ENCODE results near the gene ZBTB25. TPM values are rescaled to one million over a fixed set of nuclear protein-coding genes. Genes with fewer than 3 reads are reported as not detected.

ZBTB25 gene
- total and polyA plus RNA-seq, 4 experiments from 2014 or later: 34.0 to 87.5 (median 60.4) TPM

- Histone ChIP-seq H3K9me3 (ENCODE audit: control insufficient read depth in 1 of 2, low read length in 2 of 2) (no peaks in the 10 kb centered on the region), H3K4me1 (ENCODE audit: insufficient read depth, low read length) (peaks cover 60% of the 10 kb centered on the region), H3K36me3 (ENCODE audit: insufficient read depth, low read length) (peaks cover 5% of the 10 kb centered on the region), H3K27me3 (ENCODE audit: insufficient read depth, low read length) (no peaks in the 10 kb centered on the region), H3K27ac (ENCODE audit: low read depth, low read length) (peak overlapping the region; percentile 100), H3K4me3 (ENCODE audit: low read length in 2 of 2) (peak overlapping the region; percentile 78 to 87)
- peak overlapping the region; percentile 86 to 100 (median 92) for H3K4me3 Mint-ChIP-seq
- DNase-seq: peak in 1 of 5 donors; percentile 18
- H3K4me1 Mint-ChIP-seq: peaks cover 48 to 82% (median 55%) of the 10 kb centered on the region in 4 donors
- H3K27ac Mint-ChIP-seq: peak overlapping the region; percentile 94 to 100 (median 99)
- CTCF ChIA-PET (ENCODE audit: partially characterized antibody): interaction anchor here (6.0 kb wide), 1 partner anchor 12 kb away, joined by 69 read pairs; no protein-coding TSS in a partner anchor
- H3K36me3 Mint-ChIP-seq: peaks cover 0 to 31% of the 10 kb centered on the region in 2 donors
- H3K9me3 Mint-ChIP-seq: peaks cover 0 to 3% (median 0%) of the 10 kb centered on the region in 8 donors
- H3K27me3 Mint-ChIP-seq: peaks cover 0 to 2% of the 10 kb centered on the region in 2 donors
- POLR2A ChIA-PET (ENCODE audit: partially characterized antibody): interaction anchor here (2.9 to 12.6 kb wide), 3 partner anchors 8 to 35 kb away, joined by 13 to 318 read pairs (median 75); partner anchors contain the start of gene HSPA2
- intact Hi-C loops (cut with micrococcal nuclease): no loop called here
Observed at GRCh38 chr14:64506721-64507120, 3.1 kb upstream of the ZBTB25 start.

- no peaks in the 10 kb centered on the region for H3K36me3 ChIP-seq (ENCODE audit: insufficient read depth, low read length)
- peaks cover 59% of the 10 kb centered on the region for H3K4me1 ChIP-seq (ENCODE audit: insufficient read depth, low read length)
- POLR2A ChIA-PET (ENCODE audit: partially characterized antibody): interaction anchor here (0.9 to 12.6 kb wide), 28 partner anchors 8 to 907 kb away, joined by 3 to 318 read pairs (median 4); partner anchors contain the start of genes AKAP5, HSPA2, MTHFD1 and SPTB
- Mint-ChIP-seq H3K27ac (peak overlapping the region; percentile 99 to 100 (median 100)), H3K36me3 (peaks cover 0 to 30% of the 10 kb centered on the region in 2 donors), H3K9me3 (peaks cover 0 to 3% (median 0%) of the 10 kb centered on the region in 8 donors), H3K4me3 (peak overlapping the region; percentile 92 to 100 (median 98)), H3K4me1 (peaks cover 35 to 82% (median 43%) of the 10 kb centered on the region in 4 donors), H3K27me3 (peaks cover 0 to 2% of the 10 kb centered on the region in 2 donors)
- H3K27ac ChIP-seq (ENCODE audit: low read depth, low read length): peak overlapping the region; percentile 100
- intact Hi-C loops (cut with micrococcal nuclease): loop anchor here (1.0 kb wide), 3 partner anchors 35 to 409 kb away; partner anchors contain the start of genes CHURC1, HSPA2 and MTHFD1
- no peaks in the 10 kb centered on the region for H3K27me3 ChIP-seq (ENCODE audit: insufficient read depth, low read length)
- H3K4me3 ChIP-seq (ENCODE audit: low read length in 2 of 2): peak overlapping the region; percentile 78 to 87
- no peaks in the 10 kb centered on the region for H3K9me3 ChIP-seq (ENCODE audit: control insufficient read depth in 1 of 2, low read length in 2 of 2)
- CTCF ChIA-PET (ENCODE audit: partially characterized antibody): interaction anchor here (1.0 to 5.3 kb wide), 4 partner anchors 16 to 75 kb away, joined by 3 to 28 read pairs (median 6); no protein-coding TSS in a partner anchor
- DNase-seq: peak; percentile 85 to 91 (median 87)
Observed at GRCh38 chr14:64504897-64505794, 1.5 kb upstream of the ZBTB25 start.

GRCh38 chr14:64504310-64504896 lies 765 bp upstream of the ZBTB25 start, which contains the start of gene ZBTB1:
Gene ZBTB1, plus strand, starts transcription at chr14:64504770. Its CDS starts 16,735 bp downstream, at chr14:64521505.
- Histone ChIP-seq H3K27me3 (ENCODE audit: insufficient read depth, low read length) (no peaks in the 10 kb centered on the region), H3K36me3 (ENCODE audit: insufficient read depth, low read length) (no peaks in the 10 kb centered on the region), H3K4me3 (ENCODE audit: low read length in 2 of 2) (peak within 1 kb of the TSS; percentile 78 to 87), H3K4me1 (ENCODE audit: insufficient read depth, low read length) (peaks cover 59% of the 10 kb centered on the region), H3K27ac (ENCODE audit: low read depth, low read length) (peak within 1 kb of the TSS; percentile 100), H3K9me3 (ENCODE audit: control insufficient read depth in 1 of 2, low read length in 2 of 2) (no peaks in the 10 kb centered on the region)
- Mint-ChIP-seq H3K4me3 (peak within 1 kb of the TSS; percentile 95 to 100 (median 98)), H3K27ac (peak within 1 kb of the TSS; percentile 99 to 100 (median 100)), H3K4me1 (peaks cover 39 to 84% (median 45%) of the 10 kb centered on the region in 4 donors), H3K27me3 (peaks cover 0 to 2% of the 10 kb centered on the region in 2 donors), H3K36me3 (peaks cover 0 to 37% of the 10 kb centered on the region in 2 donors), H3K9me3 (peaks cover 0 to 3% (median 0%) of the 10 kb centered on the region in 8 donors)
- CTCF ChIA-PET (ENCODE audit: partially characterized antibody): interaction anchor here (1.0 to 5.3 kb wide), 3 partner anchors 19 to 74 kb away, joined by 3 to 28 read pairs (median 8); no protein-coding TSS in a partner anchor
- POLR2A ChIA-PET (ENCODE audit: partially characterized antibody): interaction anchor here (0.9 to 12.6 kb wide), 29 partner anchors 9 to 907 kb away, joined by 3 to 318 read pairs (median 4); partner anchors contain the start of genes AKAP5, HSPA2, MTHFD1 and SPTB
- peak; percentile 86 to 92 (median 89) for DNase-seq
- intact Hi-C loops (cut with micrococcal nuclease): loop anchor here (1.0 kb wide), 1 partner anchor 410 kb away; the partner anchor contains the start of gene CHURC1

GRCh38 chr14:64502887-64503433 lies 678 bp downstream of the ZBTB25 start:
- Mint-ChIP-seq H3K36me3 (peaks cover 1 to 43% of the 10 kb centered on the region in 2 donors), H3K9me3 (peaks cover 0 to 3% (median 0%) of the 10 kb centered on the region in 8 donors), H3K4me3 (peak overlapping the region; percentile 94 to 100 (median 98)), H3K27me3 (peaks cover 0 to 2% of the 10 kb centered on the region in 2 donors), H3K4me1 (peaks cover 29 to 79% (median 37%) of the 10 kb centered on the region in 4 donors), H3K27ac (peak overlapping the region; percentile 94 to 100 (median 99))
- peak in 2 of 5 donors; percentile 55 to 62 for DNase-seq
- Histone ChIP-seq H3K27me3 (ENCODE audit: insufficient read depth, low read length) (no peaks in the 10 kb centered on the region), H3K27ac (ENCODE audit: low read depth, low read length) (peak overlapping the region; percentile 100), H3K4me3 (ENCODE audit: low read length in 2 of 2) (peak overlapping the region; percentile 47 to 77), H3K4me1 (ENCODE audit: insufficient read depth, low read length) (peaks cover 55% of the 10 kb centered on the region), H3K36me3 (ENCODE audit: insufficient read depth, low read length) (peaks cover 2% of the 10 kb centered on the region), H3K9me3 (ENCODE audit: control insufficient read depth in 1 of 2, low read length in 2 of 2) (no peaks in the 10 kb centered on the region)
- ChIA-PET POLR2A (ENCODE audit: partially characterized antibody) (interaction anchor here (0.6 to 12.6 kb wide), 19 partner anchors 8 to 909 kb away, joined by 3 to 318 read pairs (median 4); partner anchors contain the start of genes AKAP5, HSPA2 and MTHFD1), CTCF (ENCODE audit: partially characterized antibody) (interaction anchor here (1.1 to 5.3 kb wide), 9 partner anchors 7 to 75 kb away, joined by 4 to 28 read pairs (median 8); no protein-coding TSS in a partner anchor)
- intact Hi-C loops (cut with micrococcal nuclease): loop anchor here (1.0 to 2.0 kb wide), 5 partner anchors 8 to 650 kb away; partner anchors contain the start of gene SYNE2

GRCh38 chr14:64502456-64502855 lies 1.2 kb downstream of the ZBTB25 start:
- peak; percentile 28 to 63 (median 32) for DNase-seq
- Mint-ChIP-seq H3K27ac (peak overlapping the region; percentile 94 to 100 (median 99)), H3K4me1 (peaks cover 27 to 79% (median 36%) of the 10 kb centered on the region in 4 donors), H3K9me3 (peaks cover 0 to 3% (median 0%) of the 10 kb centered on the region in 8 donors), H3K4me3 (peak overlapping the region; percentile 94 to 100 (median 98)), H3K27me3 (peaks cover 0 to 2% of the 10 kb centered on the region in 2 donors), H3K36me3 (peaks cover 6 to 47% of the 10 kb centered on the region in 2 donors)
- intact Hi-C loops (cut with micrococcal nuclease): loop anchor here (2.0 kb wide), 4 partner anchors 24 to 650 kb away; partner anchors contain the start of gene SYNE2
- peak overlapping the region; percentile 47 to 77 for H3K4me3 ChIP-seq (ENCODE audit: low read length in 2 of 2)
- H3K36me3 ChIP-seq (ENCODE audit: insufficient read depth, low read length): peaks cover 7% of the 10 kb centered on the region
- peak overlapping the region; percentile 100 for H3K27ac ChIP-seq (ENCODE audit: low read depth, low read length)
- H3K27me3 ChIP-seq (ENCODE audit: insufficient read depth, low read length): no peaks in the 10 kb centered on the region
- no peaks in the 10 kb centered on the region for H3K9me3 ChIP-seq (ENCODE audit: control insufficient read depth in 1 of 2, low read length in 2 of 2)
- ChIA-PET CTCF (ENCODE audit: partially characterized antibody) (interaction anchor here (1.1 to 5.3 kb wide), 9 partner anchors 8 to 74 kb away, joined by 4 to 28 read pairs (median 8); no protein-coding TSS in a partner anchor), POLR2A (ENCODE audit: partially characterized antibody) (interaction anchor here (0.9 to 12.6 kb wide), 16 partner anchors 9 to 852 kb away, joined by 3 to 318 read pairs (median 5); partner anchors contain the start of genes AKAP5, CHURC1, HSPA2 and MTHFD1)
- peaks cover 55% of the 10 kb centered on the region for H3K4me1 ChIP-seq (ENCODE audit: insufficient read depth, low read length)
